ENCODE results near the gene MATCAP1.

Gene MATCAP1

GRCh38 chr16:67227567-67227921 is 43.8 kb upstream of the MATCAP1 start:
- peak overlapping the region; percentile 85 for H3K4me3 ChIP-seq (replicated peaks; ENCODE audit: low read depth, low read length)
- H3K27me3 ChIP-seq (replicated peaks; ENCODE audit: control insufficient read depth, insufficient read depth, low read length), result no peaks in the 10 kb centered on the region
- no peak for DNase-seq (ENCODE audit: extremely low read depth, insufficient read length)
- peaks cover 34% of the 10 kb centered on the region for H3K36me3 ChIP-seq (ENCODE audit: control insufficient read depth, insufficient read depth, low read length)
- no peak for TF ChIP-seq CTCF (IDR thresholded peaks at IDR 0.05; ENCODE audit: insufficient read depth, low read length, poor library complexity, severe bottlenecking)

GRCh38 chr16:67226804-67227566 is 43.2 kb upstream of the MATCAP1 start, which contains the start of gene TMEM208:
TSS of gene TMEM208 (plus strand) at chr16:67227130. CDS start at chr16:67227219, 89 bp downstream.
- H3K36me3 ChIP-seq (ENCODE audit: control insufficient read depth, insufficient read depth, low read length), result peaks cover 32% of the 10 kb centered on the region
- H3K4me3 ChIP-seq (replicated peaks; ENCODE audit: low read depth, low read length), result peak within 1 kb of the TSS; percentile 85
- DNase-seq (ENCODE audit: extremely low read depth, insufficient read length), result peak; percentile 96
- TF ChIP-seq CTCF (IDR thresholded peaks at IDR 0.05; ENCODE audit: insufficient read depth, low read length, poor library complexity, severe bottlenecking), result peak; percentile 24
- H3K27me3 ChIP-seq (replicated peaks; ENCODE audit: control insufficient read depth, insufficient read depth, low read length), result no peaks in the 10 kb centered on the region

DNA sequence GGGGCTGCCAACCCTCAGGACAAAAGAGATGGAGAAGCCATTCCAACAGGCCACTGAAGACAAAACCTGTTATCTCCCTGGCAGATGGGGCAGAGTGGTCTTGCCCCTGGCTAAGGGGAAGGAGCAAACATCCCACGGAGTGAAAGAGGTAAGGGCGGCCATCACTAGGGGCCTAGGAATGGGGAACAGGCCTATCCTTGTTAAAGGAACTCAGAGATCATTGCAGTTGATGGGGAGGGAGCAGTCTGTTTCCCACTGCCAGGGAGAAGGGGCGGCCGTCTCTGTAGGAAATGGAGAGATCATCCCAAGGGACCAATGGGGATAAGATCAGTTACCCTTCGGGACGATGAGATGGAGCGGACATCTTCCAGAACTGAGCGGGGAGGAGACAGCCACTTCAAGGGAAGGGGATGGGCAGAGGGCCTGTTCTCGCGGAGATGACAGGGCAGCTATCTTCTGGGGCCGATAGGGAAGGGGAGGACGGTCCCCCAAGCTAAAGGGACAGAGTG is 42.6 kb upstream of the MATCAP1 start:
- H3K27me3 ChIP-seq (replicated peaks; ENCODE audit: control insufficient read depth, insufficient read depth, low read length), result no peaks in the 10 kb centered on the region
- H3K4me3 ChIP-seq (replicated peaks; ENCODE audit: low read depth, low read length), result peak overlapping the region; percentile 85
- H3K36me3 ChIP-seq (ENCODE audit: control insufficient read depth, insufficient read depth, low read length), result peaks cover 26% of the 10 kb centered on the region
- TF ChIP-seq CTCF (IDR thresholded peaks at IDR 0.05; ENCODE audit: insufficient read depth, low read length, poor library complexity, severe bottlenecking), result no peak
- DNase-seq (ENCODE audit: extremely low read depth, insufficient read length), result no peak

DNA sequence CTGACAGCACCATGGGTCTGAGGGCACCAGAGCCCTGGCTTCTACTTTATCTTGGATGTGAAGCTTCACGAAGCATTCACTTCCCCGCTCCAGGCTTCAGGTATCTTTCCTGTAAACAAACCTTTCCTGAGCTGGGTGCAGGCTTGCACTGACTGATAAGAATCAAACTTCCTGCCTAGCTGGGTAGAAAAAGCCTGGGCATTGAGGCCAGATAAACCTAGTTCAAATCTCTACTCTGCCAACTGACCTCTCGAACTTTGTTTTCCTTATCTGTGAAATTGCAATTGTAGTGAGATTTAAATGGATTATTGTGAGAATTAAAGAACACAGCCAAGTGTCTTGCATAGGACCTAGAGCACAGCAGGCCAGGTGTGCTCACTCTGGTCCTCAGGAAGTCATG is 40.2 kb upstream of the MATCAP1 start:
- Histone ChIP-seq H3K27me3 (replicated peaks; ENCODE audit: control insufficient read depth, insufficient read depth, low read length) (no peaks in the 10 kb centered on the region), H3K36me3 (ENCODE audit: control insufficient read depth, insufficient read depth, low read length) (peaks cover 6% of the 10 kb centered on the region), H3K4me3 (replicated peaks; ENCODE audit: low read depth, low read length) (no peak overlapping the region)
- no peak for TF ChIP-seq CTCF (IDR thresholded peaks at IDR 0.05; ENCODE audit: insufficient read depth, low read length, poor library complexity, severe bottlenecking)
- no peak for DNase-seq (ENCODE audit: extremely low read depth, insufficient read length)

- DNase-seq (ENCODE audit: extremely low read depth, insufficient read length), result no peak
- Histone ChIP-seq H3K36me3 (ENCODE audit: control insufficient read depth, insufficient read depth, low read length) (no peaks in the 10 kb centered on the region), H3K27me3 (replicated peaks; ENCODE audit: control insufficient read depth, insufficient read depth, low read length) (no peaks in the 10 kb centered on the region), H3K4me3 (replicated peaks; ENCODE audit: low read depth, low read length) (no peak overlapping the region)
- no peak for TF ChIP-seq CTCF (IDR thresholded peaks at IDR 0.05; ENCODE audit: insufficient read depth, low read length, poor library complexity, severe bottlenecking)
Observed at GRCh38 chr16:67216612-67217490, 33.1 kb upstream of the MATCAP1 start.

All from GM06990 (cell line).